Stimulated activated CD8-positive, alpha-beta memory T cell treated with anti-CD3 and anti-CD28 coated beads, Interleukin-2, amount 100 ng/mL, for 48 hours (primary cell): Measurements from ENCODE around the gene MGST2.

Experiments
- DNase-seq, 2 donors: peaks; one replicate each; pipeline ENCODE4 v3.0.0-alpha.2; 2020; ENCODE audit warnings: low read depth in 2 of 2

Gene MGST2

DNA sequence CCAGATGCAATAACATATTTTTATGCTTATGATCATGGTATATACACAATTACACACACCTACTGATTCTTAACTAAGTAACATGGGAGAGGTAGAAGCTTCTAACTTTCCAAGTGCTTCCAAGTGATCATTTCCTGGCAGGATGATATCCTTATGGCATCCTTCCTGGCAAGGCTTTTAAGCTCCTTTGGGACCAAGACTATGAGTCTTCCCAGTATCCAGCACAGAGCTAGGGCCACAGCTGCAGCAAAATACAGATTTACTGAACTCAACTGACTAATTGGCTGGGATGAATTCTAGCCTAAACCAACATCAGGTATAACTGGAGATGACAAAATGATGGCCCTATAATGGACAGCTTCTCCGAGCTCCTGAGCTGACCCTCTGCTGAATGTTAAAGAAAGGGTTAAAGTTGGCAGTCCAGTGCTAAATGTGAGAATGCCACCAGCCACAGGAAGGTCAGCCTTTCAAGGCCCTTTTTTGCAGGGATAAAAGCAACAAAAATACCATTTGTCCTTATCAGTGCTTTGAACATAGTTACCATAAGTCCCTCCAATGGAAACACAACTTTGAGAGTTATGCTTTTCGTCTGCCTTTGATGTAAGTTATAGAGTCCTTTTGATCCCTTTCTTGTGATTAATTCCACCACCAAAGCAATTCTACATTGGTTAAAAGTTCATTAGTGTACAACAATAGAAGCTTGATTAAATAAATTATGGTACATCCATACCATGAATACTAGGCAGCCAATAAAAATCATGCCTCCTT lies 73.4 kb downstream of the MGST2 start:
- DNase-seq = no peak

GRCh38 chr4:139740121-139740520 lies 74.5 kb downstream of the MGST2 start:
- no peak for DNase-seq

GRCh38 chr4:139740531-139741041 lies 75.0 kb downstream of the MGST2 start:
- no peak for DNase-seq

- DNase-seq = no peak
Measured at GRCh38 chr4:139743027-139743426, 77.4 kb downstream of the MGST2 start.

- no peak for DNase-seq
Measured at GRCh38 chr4:139744232-139744631, 78.6 kb downstream of the MGST2 start.

DNA sequence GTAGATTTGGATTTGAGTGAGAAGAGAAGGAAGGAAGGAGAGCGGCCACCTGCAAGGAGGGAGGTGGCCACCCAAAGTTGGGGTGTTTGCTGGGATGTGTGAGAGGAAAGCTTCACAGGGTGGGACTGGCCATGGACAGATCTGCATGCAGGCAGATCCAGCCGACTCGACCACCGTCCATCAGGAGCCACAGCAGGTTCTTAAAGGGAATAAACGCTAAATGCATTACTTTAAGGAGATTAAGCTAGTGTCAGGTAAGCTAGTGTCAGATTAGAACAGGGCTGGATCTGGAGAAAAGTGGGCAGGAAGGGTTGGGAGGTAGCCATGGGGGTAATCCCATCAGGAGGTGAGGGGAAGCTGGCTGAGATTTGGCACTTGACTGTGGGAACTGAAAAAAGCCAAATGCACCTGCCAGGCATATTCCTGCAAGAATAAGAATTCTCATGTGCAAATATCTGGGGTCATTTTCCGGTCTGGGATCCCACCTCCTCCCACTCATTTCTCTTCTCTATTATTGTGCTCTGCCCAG lies 79.6 kb downstream of the MGST2 start:
- no peak for DNase-seq

DNA sequence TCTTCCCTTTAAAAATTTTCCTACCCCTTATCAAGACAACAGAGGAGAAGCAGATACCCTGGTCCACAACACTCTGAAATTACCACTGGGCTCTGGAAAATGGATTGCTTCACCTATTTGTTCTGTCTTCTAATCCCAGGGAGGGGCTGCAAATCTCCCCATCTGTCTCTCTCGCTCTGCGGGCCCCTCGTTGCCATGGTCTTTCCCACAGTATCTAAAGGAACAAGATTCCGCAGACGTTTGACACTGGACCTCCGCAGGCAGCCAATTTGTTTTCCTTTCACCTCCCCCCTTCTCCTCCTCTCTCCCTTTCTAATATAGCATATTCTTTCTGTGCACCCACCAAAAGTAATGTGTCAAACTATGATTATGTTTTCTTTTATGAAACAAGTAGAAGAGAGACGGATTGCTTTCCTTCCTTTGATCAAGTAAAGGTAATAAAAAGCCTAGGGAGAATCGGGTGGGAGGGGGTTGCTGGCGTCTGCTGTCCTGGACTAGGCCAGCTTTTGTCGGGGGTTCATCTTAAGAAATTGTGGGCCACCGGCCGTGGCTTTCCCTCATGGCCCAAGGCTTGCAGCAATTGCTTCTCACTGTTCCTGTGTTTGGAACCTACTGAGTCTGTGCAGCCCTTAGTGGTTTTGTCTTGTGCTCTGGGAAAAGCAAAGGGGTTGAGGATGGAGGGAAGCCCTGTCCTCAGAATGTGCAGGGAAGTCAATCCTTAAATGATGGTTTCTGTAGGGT lies 81.0 kb downstream of the MGST2 start:
- no peak for DNase-seq

DNA sequence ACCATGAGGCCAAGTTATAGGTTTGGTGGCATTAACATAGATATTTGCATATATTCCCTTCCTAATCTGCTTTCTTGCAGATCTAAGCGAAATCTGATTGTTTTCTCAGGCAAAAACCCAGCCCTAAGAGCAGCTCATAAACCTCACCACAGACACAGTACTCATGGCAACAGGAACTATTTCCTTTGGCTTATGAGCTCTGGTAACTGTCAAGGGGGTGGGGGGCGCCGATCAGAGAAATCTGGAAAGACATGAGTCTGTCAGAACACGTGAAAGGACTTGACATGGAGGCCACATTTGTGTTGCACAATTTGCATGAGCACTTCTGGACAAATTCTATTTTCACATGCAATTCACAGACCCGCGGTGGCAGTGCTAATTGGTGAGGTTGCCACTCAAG lies 83.7 kb downstream of the MGST2 start:
- DNase-seq = no peak

GRCh38 chr4:139749835-139750498 lies 84.3 kb downstream of the MGST2 start:
- no peak for DNase-seq

- DNase-seq = no peak
Measured at GRCh38 chr4:139753686-139754085, 88.1 kb downstream of the MGST2 start.
